ENCODE measurements around the gene MITF. TPM values are rescaled to one million over a fixed set of nuclear protein-coding genes. Genes with fewer than 3 reads are reported as not detected.

The MITF gene
- total and polyA plus RNA-seq, 2 donors (not counting 1 experiment from before 2014, with no cell fraction given) = 0.10 TPM; not detected in 1

- CTCF ChIA-PET = no interaction called here
- 57% methylated on average over 1 of the region's 3 CpGs for WGBS (ENCODE audit: insufficient coverage)
- Histone ChIP-seq H3K4me2 (replicated peaks; ENCODE audit: low read depth, low read length, poor library complexity, severe bottlenecking) (no peak overlapping the region), H3K27ac (ENCODE audit: low read length in 2 of 2) (no peak overlapping the region), H3K36me3 (replicated peaks in 1 of 2; ENCODE audit: control extremely low read depth in 1 of 2, control insufficient read depth in 1 of 2, extremely low read depth in 1 of 2, insufficient read depth in 2 of 2, low read length in 1 of 2) (no peaks in the 10 kb centered on the region), H3K4me1 (ENCODE audit: control insufficient read depth in 2 of 2, insufficient read depth in 2 of 2, low read length in 2 of 2) (no peaks in the 10 kb centered on the region), H4K20me1 (ENCODE audit: control insufficient read depth, insufficient read depth, low read length, poor library complexity, severe bottlenecking) (no peaks in the 10 kb centered on the region), H3K4me3 (ENCODE audit: control extremely low read depth in 1 of 5, extremely low read depth in 1 of 5, insufficient read depth in 1 of 5, low read depth in 2 of 5, low read length in 4 of 5) (no peak overlapping the region), H2AFZ (ENCODE audit: insufficient read depth, low read depth, low read length, poor library complexity, severe bottlenecking) (no peak overlapping the region), H3K79me2 (ENCODE audit: control insufficient read depth, insufficient read depth, low read length) (no peaks in the 10 kb centered on the region), H3K9me3 (ENCODE audit: control extremely low read depth in 1 of 3, control insufficient read depth in 2 of 3, insufficient read depth in 1 of 3, low read length in 2 of 3) (no peaks in the 10 kb centered on the region), H3K9ac (ENCODE audit: low read length) (no peak overlapping the region), H3K27me3 (replicated peaks in 1 of 4; ENCODE audit: control extremely low read depth in 1 of 4, control insufficient read depth in 3 of 4, insufficient read depth in 4 of 4, low read length in 3 of 4) (no peaks in the 10 kb centered on the region)
- H3K4me3 Mint-ChIP-seq = no peak overlapping the region
- POLR2A ChIA-PET = no interaction called here
- H3K9me3 Mint-ChIP-seq (ENCODE audit: insufficient read depth) = no peaks in the 10 kb centered on the region
- TF ChIP-seq, protein P1, sequence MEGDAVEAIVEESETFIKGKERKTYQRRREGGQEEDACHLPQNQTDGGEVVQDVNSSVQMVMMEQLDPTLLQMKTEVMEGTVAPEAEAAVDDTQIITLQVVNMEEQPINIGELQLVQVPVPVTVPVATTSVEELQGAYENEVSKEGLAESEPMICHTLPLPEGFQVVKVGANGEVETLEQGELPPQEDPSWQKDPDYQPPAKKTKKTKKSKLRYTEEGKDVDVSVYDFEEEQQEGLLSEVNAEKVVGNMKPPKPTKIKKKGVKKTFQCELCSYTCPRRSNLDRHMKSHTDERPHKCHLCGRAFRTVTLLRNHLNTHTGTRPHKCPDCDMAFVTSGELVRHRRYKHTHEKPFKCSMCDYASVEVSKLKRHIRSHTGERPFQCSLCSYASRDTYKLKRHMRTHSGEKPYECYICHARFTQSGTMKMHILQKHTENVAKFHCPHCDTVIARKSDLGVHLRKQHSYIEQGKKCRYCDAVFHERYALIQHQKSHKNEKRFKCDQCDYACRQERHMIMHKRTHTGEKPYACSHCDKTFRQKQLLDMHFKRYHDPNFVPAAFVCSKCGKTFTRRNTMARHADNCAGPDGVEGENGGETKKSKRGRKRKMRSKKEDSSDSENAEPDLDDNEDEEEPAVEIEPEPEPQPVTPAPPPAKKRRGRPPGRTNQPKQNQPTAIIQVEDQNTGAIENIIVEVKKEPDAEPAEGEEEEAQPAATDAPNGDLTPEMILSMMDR (IDR thresholded peaks at IDR 0.05) = no peak
- no peak for TF ChIP-seq EZH2 (IDR thresholded peaks at IDR 0.05; ENCODE audit: borderline replicate concordance, insufficient read depth, low read depth, low read length, poor library complexity, severe bottlenecking)
- no peak overlapping the region for H3K27ac Mint-ChIP-seq
- no peaks in the 10 kb centered on the region for H3K27me3 Mint-ChIP-seq
- no peak for ATAC-seq (ENCODE audit: low read depth)
- no peaks in the 10 kb centered on the region for H3K4me1 Mint-ChIP-seq
- no peak for DNase-seq
- intact Hi-C loops (cut with micrococcal nuclease) = no loop called here
These were observed 19.6 kb upstream of the MITF start for GRCh38 chr3:69719587-69720122.

DNA sequence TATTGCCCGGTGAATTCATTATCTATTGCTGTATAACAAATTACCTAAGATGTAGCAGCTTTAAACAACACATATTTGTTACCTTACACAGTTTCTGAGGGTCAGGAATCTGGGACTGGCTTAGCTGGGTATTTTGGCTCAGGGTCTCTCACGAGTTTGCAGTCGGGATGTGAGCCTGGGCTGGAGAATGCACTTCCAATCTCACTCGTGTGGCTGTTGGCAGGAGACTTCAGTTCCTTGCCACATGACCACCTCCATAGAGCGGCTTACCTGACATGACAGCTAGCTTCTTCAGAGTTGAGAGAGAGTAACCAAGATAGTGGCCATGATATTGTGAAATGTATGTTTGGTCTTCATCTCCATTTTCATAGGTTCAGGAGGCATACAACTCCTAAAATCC, 18.4 kb upstream of the MITF start:
- Mint-ChIP-seq H3K4me3 (no peak overlapping the region), H3K4me1 (no peaks in the 10 kb centered on the region), H3K9me3 (ENCODE audit: insufficient read depth) (no peaks in the 10 kb centered on the region), H3K27me3 (peaks cover 3% of the 10 kb centered on the region), H3K27ac (no peak overlapping the region)
- DNase-seq = no peak
- intact Hi-C loops (cut with micrococcal nuclease) = no loop called here
- POLR2A ChIA-PET = no interaction called here
- WGBS (ENCODE audit: insufficient coverage) = 79% methylated on average over 2 of the region's 5 CpGs
- Histone ChIP-seq H3K27me3 (replicated peaks in 1 of 4; ENCODE audit: control extremely low read depth in 1 of 4, control insufficient read depth in 3 of 4, insufficient read depth in 4 of 4, low read length in 3 of 4) (no peaks in the 10 kb centered on the region), H3K4me2 (replicated peaks; ENCODE audit: low read depth, low read length, poor library complexity, severe bottlenecking) (no peak overlapping the region), H3K79me2 (ENCODE audit: control insufficient read depth, insufficient read depth, low read length) (no peaks in the 10 kb centered on the region), H3K9ac (ENCODE audit: low read length) (no peak overlapping the region), H3K27ac (ENCODE audit: low read length in 2 of 2) (no peak overlapping the region), H3K9me3 (ENCODE audit: control extremely low read depth in 1 of 3, control insufficient read depth in 2 of 3, insufficient read depth in 1 of 3, low read length in 2 of 3) (no peaks in the 10 kb centered on the region), H3K4me3 (ENCODE audit: control extremely low read depth in 1 of 5, extremely low read depth in 1 of 5, insufficient read depth in 1 of 5, low read depth in 2 of 5, low read length in 4 of 5) (no peak overlapping the region), H4K20me1 (ENCODE audit: control insufficient read depth, insufficient read depth, low read length, poor library complexity, severe bottlenecking) (no peaks in the 10 kb centered on the region), H3K36me3 (replicated peaks in 1 of 2; ENCODE audit: control extremely low read depth in 1 of 2, control insufficient read depth in 1 of 2, extremely low read depth in 1 of 2, insufficient read depth in 2 of 2, low read length in 1 of 2) (no peaks in the 10 kb centered on the region), H2AFZ (ENCODE audit: insufficient read depth, low read depth, low read length, poor library complexity, severe bottlenecking) (no peak overlapping the region), H3K4me1 (ENCODE audit: control insufficient read depth in 2 of 2, insufficient read depth in 2 of 2, low read length in 2 of 2) (no peaks in the 10 kb centered on the region)
- ATAC-seq (ENCODE audit: low read depth) = no peak
- CTCF ChIA-PET = no interaction called here
- no peak for TF ChIP-seq EZH2 (IDR thresholded peaks at IDR 0.05; ENCODE audit: borderline replicate concordance, insufficient read depth, low read depth, low read length, poor library complexity, severe bottlenecking)
- TF ChIP-seq, protein P1 (IDR thresholded peaks at IDR 0.05) = no peak
